ENCODE data around the gene EPHB1. TPM values are rescaled to one million over a fixed set of nuclear protein-coding genes. Genes with fewer than 3 reads are reported as not detected.
"Not testable (repeated sequence)": the region's sequence is repeated elsewhere in the genome, so short reads cannot be mapped to it uniquely, and the experiment has no call there.

Gene EPHB1
- total RNA-seq, 4 donors from 2014 or later, result 0.08 to 1.1 (median 0.72) TPM

DNA sequence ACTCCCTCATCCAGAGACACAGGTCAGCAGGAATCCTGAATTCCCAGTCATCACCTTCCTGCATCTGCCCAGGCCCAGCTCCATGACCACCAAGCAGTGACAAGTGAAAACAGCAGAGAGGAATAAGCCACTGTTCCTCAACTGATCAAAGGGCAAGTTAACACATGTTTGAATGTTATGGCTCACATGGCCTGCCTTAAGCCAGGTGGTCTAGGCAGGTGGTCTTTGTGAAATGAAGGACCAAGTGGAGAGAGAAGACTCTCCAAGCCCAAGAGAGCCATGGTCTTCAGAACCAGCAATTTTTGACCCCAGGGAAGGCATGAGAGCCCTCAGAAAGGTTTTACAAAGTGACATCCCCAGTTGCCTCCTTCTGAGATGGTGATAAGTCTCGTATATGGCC lies 161.8 kb downstream of the EPHB1 start:
- 75 to 78% methylated on average over 1 of the region's 1 CpG for WGBS, 2 donors
- Histone ChIP-seq H3K4me3 (no peak overlapping the region), H3K36me3 (no peaks in the 10 kb centered on the region), H3K9me3 (no peaks in the 10 kb centered on the region), H3K27me3 (no peaks in the 10 kb centered on the region), H3K27ac (no peak overlapping the region), H3K4me1 (no peaks in the 10 kb centered on the region)
- intact Hi-C loops (cut with DNase I), result no loop called here
- no peak for DNase-seq
- no peak for TF ChIP-seq POLR2A (IDR thresholded peaks at IDR 0.05)

DNA sequence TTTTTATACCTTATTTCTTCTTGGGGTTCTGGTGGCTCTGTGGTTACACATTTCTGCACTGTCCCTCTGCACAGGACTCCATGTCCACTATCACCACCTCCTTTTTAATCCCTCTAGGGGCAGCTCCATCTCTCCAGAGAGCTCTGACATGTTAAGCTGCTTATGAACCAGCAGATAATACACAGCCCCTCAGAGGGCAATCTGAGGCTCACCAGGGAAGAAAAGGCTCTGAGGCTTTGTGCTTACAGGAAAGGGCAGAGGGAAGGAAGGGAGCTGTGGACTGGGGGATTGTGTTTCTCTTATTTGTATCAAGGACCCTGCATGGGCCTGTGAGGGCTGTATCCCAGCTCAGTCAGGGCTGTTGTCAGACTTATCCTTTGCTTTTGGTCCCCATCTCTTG lies 164.5 kb downstream of the EPHB1 start:
- no peak for DNase-seq
- TF ChIP-seq POLR2A (IDR thresholded peaks at IDR 0.05), result no peak
- TF ChIP-seq, protein P1, sequence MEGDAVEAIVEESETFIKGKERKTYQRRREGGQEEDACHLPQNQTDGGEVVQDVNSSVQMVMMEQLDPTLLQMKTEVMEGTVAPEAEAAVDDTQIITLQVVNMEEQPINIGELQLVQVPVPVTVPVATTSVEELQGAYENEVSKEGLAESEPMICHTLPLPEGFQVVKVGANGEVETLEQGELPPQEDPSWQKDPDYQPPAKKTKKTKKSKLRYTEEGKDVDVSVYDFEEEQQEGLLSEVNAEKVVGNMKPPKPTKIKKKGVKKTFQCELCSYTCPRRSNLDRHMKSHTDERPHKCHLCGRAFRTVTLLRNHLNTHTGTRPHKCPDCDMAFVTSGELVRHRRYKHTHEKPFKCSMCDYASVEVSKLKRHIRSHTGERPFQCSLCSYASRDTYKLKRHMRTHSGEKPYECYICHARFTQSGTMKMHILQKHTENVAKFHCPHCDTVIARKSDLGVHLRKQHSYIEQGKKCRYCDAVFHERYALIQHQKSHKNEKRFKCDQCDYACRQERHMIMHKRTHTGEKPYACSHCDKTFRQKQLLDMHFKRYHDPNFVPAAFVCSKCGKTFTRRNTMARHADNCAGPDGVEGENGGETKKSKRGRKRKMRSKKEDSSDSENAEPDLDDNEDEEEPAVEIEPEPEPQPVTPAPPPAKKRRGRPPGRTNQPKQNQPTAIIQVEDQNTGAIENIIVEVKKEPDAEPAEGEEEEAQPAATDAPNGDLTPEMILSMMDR (IDR thresholded peaks at IDR 0.05), result no peak
- Histone ChIP-seq H3K27ac (no peak overlapping the region), H3K9me3 (no peaks in the 10 kb centered on the region), H3K27me3 (no peaks in the 10 kb centered on the region), H3K4me3 (no peak overlapping the region), H3K4me1 (no peaks in the 10 kb centered on the region), H3K36me3 (no peaks in the 10 kb centered on the region)
- intact Hi-C loops (cut with DNase I), result no loop called here

DNA sequence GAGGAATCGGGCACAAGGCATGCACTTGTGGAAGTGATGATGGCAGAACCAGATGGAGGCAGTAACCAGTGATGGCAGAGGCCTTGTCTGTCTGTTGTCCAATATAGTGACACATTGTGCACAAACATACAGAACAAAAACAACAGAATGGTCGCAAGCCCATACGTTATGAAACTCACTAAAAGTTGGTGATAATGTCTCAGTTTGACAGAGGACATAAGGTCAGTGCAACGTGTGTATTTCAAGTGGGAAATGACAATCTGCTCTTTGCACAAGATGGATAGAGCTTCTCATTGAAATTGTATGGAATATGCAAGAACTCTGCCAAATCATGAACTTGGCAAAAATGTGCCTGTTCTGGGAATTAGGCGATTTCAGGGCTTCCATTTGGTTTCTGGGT lies 169.2 kb downstream of the EPHB1 start:
- H3K27me3 ChIP-seq, result no peaks in the 10 kb centered on the region
- TF ChIP-seq, protein P1 (IDR thresholded peaks at IDR 0.05), result no peak
- no peak for TF ChIP-seq POLR2A (IDR thresholded peaks at IDR 0.05)
- no peak for DNase-seq
- H3K4me3 ChIP-seq, result no peak overlapping the region
- no peaks in the 10 kb centered on the region for H3K36me3 ChIP-seq
- H3K9me3 ChIP-seq, result no peaks in the 10 kb centered on the region
- intact Hi-C loops (cut with DNase I), result no loop called here
- H3K27ac ChIP-seq, result no peak overlapping the region
- 67 to 79% methylated on average over 5 of the region's 5 CpGs for WGBS, 2 donors
- no peaks in the 10 kb centered on the region for H3K4me1 ChIP-seq

DNA sequence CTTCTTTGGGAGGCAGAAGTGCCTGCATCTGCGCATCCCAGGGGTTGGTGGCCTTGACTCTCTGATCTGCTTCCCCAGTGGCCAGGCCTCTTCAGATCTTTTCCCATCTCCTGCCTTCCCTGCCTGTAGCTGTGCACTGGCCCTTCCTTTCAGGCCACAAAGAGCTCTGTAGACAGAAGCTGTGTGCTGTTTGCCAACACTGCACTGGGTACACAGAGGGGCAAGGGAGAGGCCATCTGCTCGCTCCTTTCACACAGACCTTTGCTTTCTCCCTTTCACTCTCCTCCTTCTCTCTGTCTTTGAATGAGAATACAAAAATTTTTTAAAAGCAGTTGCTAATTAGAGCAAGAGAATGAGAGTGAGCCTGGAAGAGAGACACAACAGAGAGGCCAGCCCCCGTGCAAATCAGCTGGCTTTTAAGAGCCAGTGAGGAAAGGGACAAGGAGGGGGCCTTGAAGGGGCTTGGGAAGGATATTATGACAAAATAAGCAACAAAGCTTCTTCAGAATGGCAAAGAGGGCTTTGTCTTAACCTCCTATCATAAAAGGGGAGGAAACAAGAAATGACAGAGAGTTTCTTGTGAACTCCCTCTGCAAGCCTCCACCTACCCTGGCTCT lies 170.9 kb downstream of the EPHB1 start:
- H3K27me3 ChIP-seq, result no peaks in the 10 kb centered on the region
- no peak overlapping the region for H3K27ac ChIP-seq
- no peaks in the 10 kb centered on the region for H3K4me1 ChIP-seq
- H3K9me3 ChIP-seq, result no peaks in the 10 kb centered on the region
- TF ChIP-seq POLR2A (IDR thresholded peaks at IDR 0.05), result no peak
- TF ChIP-seq, protein P1 (IDR thresholded peaks at IDR 0.05), result no peak
- intact Hi-C loops (cut with DNase I), result no loop called here
- DNase-seq, result no peak
- no peaks in the 10 kb centered on the region for H3K36me3 ChIP-seq
- no peak overlapping the region for H3K4me3 ChIP-seq
- 64 to 93% methylated on average over 2 to 3 of the region's 3 CpGs for WGBS, 2 donors

DNA sequence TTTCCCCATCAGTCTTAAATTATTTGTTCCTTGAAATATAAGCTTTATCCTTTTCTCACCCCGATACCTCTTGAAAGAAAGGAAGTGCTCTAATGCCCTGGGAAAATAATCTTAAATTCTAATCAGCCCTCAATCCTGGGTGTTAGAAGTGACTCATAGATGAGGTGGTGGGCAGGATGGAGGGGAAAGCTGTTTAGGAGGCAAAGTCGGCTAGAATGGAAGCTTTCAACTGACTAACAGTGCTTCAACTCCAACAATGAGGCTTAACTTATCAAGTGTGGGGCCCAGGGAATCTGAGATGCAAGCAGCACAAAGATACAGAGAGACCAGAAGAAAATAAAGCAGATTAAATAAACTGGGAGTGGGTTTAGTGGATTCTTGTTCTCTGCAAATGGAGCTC lies 175.8 kb downstream of the EPHB1 start:
- peaks cover 0 to 8% (median 0%) of the 10 kb centered on the region in 3 donors for H3K4me1 ChIP-seq
- intact Hi-C loops (cut with DNase I), result no loop called here
- TF ChIP-seq, protein P1 (IDR thresholded peaks at IDR 0.05), result no peak
- TF ChIP-seq POLR2A (IDR thresholded peaks at IDR 0.05), result no peak
- H3K27ac ChIP-seq, result no peak overlapping the region
- H3K36me3 ChIP-seq, result no peaks in the 10 kb centered on the region
- H3K27me3 ChIP-seq, result no peaks in the 10 kb centered on the region
- no peak for DNase-seq
- no peak overlapping the region for H3K4me3 ChIP-seq
- WGBS, 2 donors, result 64 to 71% methylated on average over 2 of the region's 2 CpGs
- H3K9me3 ChIP-seq, result no peaks in the 10 kb centered on the region

DNA sequence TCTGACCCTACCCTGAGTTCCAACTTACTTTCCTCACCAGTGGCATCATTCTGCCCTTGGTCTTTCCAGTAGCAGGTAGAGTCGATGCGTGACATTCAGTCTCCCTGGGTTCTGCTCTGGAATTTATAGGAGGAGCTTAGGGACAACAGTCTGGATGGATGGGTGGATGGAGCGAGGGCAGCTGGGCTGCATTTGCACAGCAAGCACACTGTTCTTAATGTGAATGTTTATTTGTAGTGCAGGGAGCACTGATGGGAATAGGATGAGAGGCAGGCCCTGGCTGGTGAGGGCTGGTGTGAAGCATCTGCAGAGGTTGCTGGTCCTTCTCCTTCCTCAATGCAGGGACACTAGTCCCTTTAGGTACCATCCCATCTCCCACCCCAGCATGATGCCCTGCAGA lies 176.2 kb downstream of the EPHB1 start:
- no peak for DNase-seq
- TF ChIP-seq, protein P1 (IDR thresholded peaks at IDR 0.05), result no peak
- TF ChIP-seq POLR2A (IDR thresholded peaks at IDR 0.05), result no peak
- peaks cover 0 to 8% (median 0%) of the 10 kb centered on the region in 3 donors for H3K4me1 ChIP-seq
- intact Hi-C loops (cut with DNase I), result no loop called here
- no peaks in the 10 kb centered on the region for H3K27me3 ChIP-seq
- H3K27ac ChIP-seq, result no peak overlapping the region
- H3K9me3 ChIP-seq, result no peaks in the 10 kb centered on the region
- no peak overlapping the region for H3K4me3 ChIP-seq
- H3K36me3 ChIP-seq, result no peaks in the 10 kb centered on the region
- WGBS, 2 donors, result 52 to 75% methylated on average over 2 to 3 of the region's 3 CpGs

DNA sequence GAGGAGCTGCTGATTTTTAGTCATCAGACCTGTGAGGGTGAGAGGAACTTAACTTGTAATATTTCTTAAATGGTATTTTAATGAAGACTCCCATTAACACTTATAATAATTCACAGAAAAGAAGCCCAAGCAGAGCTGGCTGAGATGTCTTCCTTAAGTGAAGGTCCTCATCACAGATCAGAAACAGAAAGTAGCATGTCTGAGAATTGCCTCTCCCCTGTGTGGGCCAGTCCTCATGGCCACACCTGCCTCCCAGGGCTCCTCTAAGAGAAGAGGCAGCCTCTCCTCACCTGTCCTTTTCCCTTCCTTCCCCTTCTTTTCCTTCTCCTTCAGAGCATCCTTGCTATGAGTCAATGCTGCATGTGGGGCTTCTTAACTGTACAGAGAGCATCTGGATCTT lies 176.8 kb downstream of the EPHB1 start:
- intact Hi-C loops (cut with DNase I); DNase-seq; H3K27me3 ChIP-seq: not testable (repeated sequence)

More for the DNA sequence above, 176.8 kb downstream of the EPHB1 start:
- not testable (repeated sequence) for H3K36me3 ChIP-seq, H3K4me3 ChIP-seq, H3K9me3 ChIP-seq, H3K4me1 ChIP-seq, H3K27ac ChIP-seq

Data from esophagus squamous epithelium (tissue), 5 donors.